ENCODE results near the gene EPOP. TPM values are rescaled to one million over a fixed set of nuclear protein-coding genes. Genes with fewer than 3 reads are reported as not detected.

Gene EPOP
- total RNA-seq, 1 experiment from 2014 or later = 12.3 TPM

DNA sequence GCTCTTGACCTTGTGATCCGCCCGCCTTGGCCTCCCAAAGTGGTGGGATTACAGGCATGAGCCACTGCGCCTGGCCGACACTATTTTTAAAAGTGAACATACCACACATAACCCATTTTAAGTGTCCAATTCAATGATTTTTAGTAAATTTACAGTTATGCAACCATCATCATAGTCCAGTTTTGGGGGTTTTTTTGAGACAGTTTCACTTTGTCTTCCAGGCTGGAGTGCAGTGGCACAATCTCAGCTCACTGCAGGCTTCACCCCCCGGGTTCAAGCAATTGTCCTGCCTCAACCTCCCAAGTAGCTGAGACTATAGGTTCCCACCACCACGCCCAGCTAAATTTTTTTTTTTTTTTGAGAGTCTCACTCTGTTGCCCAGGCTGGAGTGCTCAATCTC is 3.1 kb upstream of the EPOP start (continued):
- TF ChIP-seq AFF4 (CRISPR knock-in tag; IDR thresholded peaks at IDR 0.05; ENCODE audit: borderline replicate concordance) (no peak), TCF7 (CRISPR knock-in tag; IDR thresholded peaks at IDR 0.05; ENCODE audit: low read depth) (no peak), ATF2 (CRISPR knock-in tag; IDR thresholded peaks at IDR 0.05; ENCODE audit: borderline replicate concordance, low read depth) (no peak), NR3C1 (CRISPR knock-in tag; conservative IDR thresholded peaks at IDR 0.05; ENCODE audit: low read depth) (no peak), ZNF671 (CRISPR knock-in tag; IDR thresholded peaks at IDR 0.05) (no peak), ATF6 (CRISPR knock-in tag; IDR thresholded peaks at IDR 0.05) (no peak), SMAD4 (CRISPR knock-in tag; IDR thresholded peaks at IDR 0.05) (no peak), MXD4 (CRISPR knock-in tag; IDR thresholded peaks at IDR 0.05; ENCODE audit: borderline replicate concordance) (no peak), CBFB (CRISPR knock-in tag; IDR thresholded peaks at IDR 0.05; ENCODE audit: low read depth) (no peak)
- TF ChIP-seq, protein P1, sequence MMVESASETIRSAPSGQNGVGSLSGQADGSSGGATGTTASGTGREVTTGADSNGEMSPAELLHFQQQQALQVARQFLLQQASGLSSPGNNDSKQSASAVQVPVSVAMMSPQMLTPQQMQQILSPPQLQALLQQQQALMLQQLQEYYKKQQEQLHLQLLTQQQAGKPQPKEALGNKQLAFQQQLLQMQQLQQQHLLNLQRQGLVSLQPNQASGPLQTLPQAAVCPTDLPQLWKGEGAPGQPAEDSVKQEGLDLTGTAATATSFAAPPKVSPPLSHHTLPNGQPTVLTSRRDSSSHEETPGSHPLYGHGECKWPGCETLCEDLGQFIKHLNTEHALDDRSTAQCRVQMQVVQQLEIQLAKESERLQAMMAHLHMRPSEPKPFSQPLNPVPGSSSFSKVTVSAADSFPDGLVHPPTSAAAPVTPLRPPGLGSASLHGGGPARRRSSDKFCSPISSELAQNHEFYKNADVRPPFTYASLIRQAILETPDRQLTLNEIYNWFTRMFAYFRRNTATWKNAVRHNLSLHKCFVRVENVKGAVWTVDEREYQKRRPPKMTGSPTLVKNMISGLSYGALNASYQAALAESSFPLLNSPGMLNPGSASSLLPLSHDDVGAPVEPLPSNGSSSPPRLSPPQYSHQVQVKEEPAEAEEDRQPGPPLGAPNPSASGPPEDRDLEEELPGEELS (CRISPR knock-in tag; IDR thresholded peaks at IDR 0.05) = no peak

DNA sequence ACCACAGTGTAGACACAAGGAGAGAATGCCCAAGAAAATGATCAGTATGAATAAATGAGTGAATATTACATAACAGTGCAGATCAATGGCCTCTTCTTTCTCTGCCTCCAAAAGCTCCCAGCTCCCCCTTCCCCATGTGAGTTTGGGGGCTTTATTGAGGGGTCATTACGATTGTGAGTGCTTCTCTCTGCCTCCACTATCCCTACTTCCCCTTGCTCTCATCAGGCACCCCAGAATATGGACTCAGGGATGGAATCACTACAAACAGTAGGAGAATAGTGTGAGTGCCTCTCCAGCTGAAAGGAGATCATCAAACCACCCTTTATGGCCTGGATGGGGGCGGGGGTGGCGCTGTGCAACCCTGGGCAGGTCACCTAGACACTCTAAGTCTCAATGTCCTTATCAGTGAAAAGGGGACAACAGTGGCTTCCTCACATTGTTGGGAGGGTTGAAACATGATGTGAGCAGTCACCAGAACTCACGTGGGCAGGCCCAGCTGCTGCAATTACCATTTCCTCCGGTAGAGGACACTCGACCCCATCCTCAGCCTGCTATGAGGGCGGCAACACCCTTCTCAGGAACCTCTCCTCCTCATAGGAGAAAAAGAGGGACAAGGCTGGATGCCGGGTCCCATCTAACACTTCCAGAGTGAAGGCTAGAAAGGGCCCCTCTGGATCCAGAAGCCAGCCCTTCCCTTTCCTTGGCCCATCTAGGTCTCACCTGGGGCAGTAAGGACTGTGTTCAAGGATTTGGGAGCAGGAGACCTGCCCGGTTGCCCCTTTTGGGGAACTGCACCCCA is 2.1 kb upstream of the EPOP start:
- ChIA-PET POLR2A (interaction anchor here (0.6 kb wide), 1 partner anchor 73 kb away, joined by 3 read pairs; no protein-coding TSS in a partner anchor), CTCF (interaction anchor here (0.5 to 3.3 kb wide), 24 partner anchors 9 to 307 kb away, joined by 3 to 60 read pairs (median 5); partner anchors contain the start of genes CISD3 and MLLT6)
- peak; percentile 88 for DNase-seq (ENCODE audit: low spot score)
- Mint-ChIP-seq H3K4me1 (peaks cover 27% of the 10 kb centered on the region), H3K27ac (no peak overlapping the region), H3K36me3 (no peaks in the 10 kb centered on the region), H3K27me3 (ENCODE audit: low read depth) (peaks cover 57% of the 10 kb centered on the region), H3K4me3 (no peak overlapping the region), H3K9me3 (no peaks in the 10 kb centered on the region)
- ATAC-seq = peak; percentile 68
- no peak for TF ChIP-seq RORB (CRISPR knock-in tag; IDR thresholded peaks at IDR 0.05)
- no peak for TF ChIP-seq PREB (CRISPR knock-in tag; IDR thresholded peaks at IDR 0.05; ENCODE audit: borderline replicate concordance)
- TF ChIP-seq MYBL2 (CRISPR knock-in tag; IDR thresholded peaks at IDR 0.05) = 0 out of 2 replicates have a peak, but pooled peaks have one; percentile 35
- TF ChIP-seq E2F1 (CRISPR knock-in tag; IDR thresholded peaks at IDR 0.05) = no peak
- no peak for TF ChIP-seq PRDM15 (CRISPR knock-in tag; IDR thresholded peaks at IDR 0.05)
- TF ChIP-seq ATF2 (CRISPR knock-in tag; IDR thresholded peaks at IDR 0.05; ENCODE audit: borderline replicate concordance, low read depth) = no peak
- TF ChIP-seq TEAD1 (CRISPR knock-in tag; IDR thresholded peaks at IDR 0.05) = 0 out of 2 replicates have a peak, but pooled peaks have one; percentile 14
- TF ChIP-seq ZNF138 (CRISPR knock-in tag; conservative IDR thresholded peaks at IDR 0.05) = no peak
